ENCODE measurements around the gene MYL3. TPM values are rescaled to one million over a fixed set of nuclear protein-coding genes. Genes with fewer than 3 reads are reported as not detected.

MYL3 gene
- polyA plus RNA-seq, 1 of the 3 experiments (the other 2 are of a cell fraction): not detected

DNA sequence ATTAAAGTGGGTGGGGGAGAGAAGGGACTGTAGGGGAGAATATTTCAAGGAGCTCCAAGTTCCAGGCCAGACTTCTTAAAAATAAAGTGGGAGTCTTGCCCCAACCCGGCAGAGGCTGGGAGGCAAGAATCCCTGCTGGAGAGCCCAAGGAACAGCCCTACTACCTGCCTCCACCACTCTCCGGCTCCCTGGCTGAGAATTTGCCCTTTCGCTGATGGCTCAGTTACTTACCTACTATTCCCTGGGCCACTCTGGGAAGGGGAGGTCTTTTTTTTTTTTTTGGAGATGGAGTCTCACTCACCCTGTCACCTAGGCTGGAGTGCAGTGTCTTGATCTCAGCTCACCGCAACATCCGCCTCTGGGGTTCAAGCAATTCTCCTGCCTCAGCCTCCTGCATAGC, 15.5 kb downstream of the MYL3 start:
- no peak overlapping the region for H2AFZ ChIP-seq (ENCODE audit: low read depth)
- no peaks in the 10 kb centered on the region for H3K9me3 ChIP-seq
- no peak overlapping the region for H3K4me2 ChIP-seq
- H3K36me3 ChIP-seq (replicated peaks in 1 of 2; ENCODE audit: control insufficient read depth in 1 of 2, insufficient read depth in 2 of 2, low read length in 1 of 2): no peaks in the 10 kb centered on the region
- no peaks in the 10 kb centered on the region for H3F3A ChIP-seq (replicated peaks; ENCODE audit: insufficient read depth)
- no peaks in the 10 kb centered on the region for H3K27me3 ChIP-seq (ENCODE audit: insufficient read depth)
- no peaks in the 10 kb centered on the region for H3K79me2 ChIP-seq (ENCODE audit: insufficient read depth)
- H3K9me2 ChIP-seq: no peaks in the 10 kb centered on the region
- 95% methylated on average over 5 of the region's 5 CpGs for WGBS (ENCODE audit: low lambda C conversion rate)
- TF ChIP-seq FOXM1 (IDR thresholded peaks at IDR 0.05; ENCODE audit: low read depth): no peak
- TF ChIP-seq JUND (IDR thresholded peaks at IDR 0.05): no peak
- TF ChIP-seq, protein P1, sequence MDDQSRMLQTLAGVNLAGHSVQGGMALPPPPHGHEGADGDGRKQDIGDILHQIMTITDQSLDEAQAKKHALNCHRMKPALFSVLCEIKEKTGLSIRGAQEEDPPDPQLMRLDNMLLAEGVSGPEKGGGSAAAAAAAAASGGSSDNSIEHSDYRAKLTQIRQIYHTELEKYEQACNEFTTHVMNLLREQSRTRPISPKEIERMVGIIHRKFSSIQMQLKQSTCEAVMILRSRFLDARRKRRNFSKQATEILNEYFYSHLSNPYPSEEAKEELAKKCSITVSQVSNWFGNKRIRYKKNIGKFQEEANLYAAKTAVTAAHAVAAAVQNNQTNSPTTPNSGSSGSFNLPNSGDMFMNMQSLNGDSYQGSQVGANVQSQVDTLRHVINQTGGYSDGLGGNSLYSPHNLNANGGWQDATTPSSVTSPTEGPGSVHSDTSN (IDR thresholded peaks at IDR 0.05): no peak
- no peak for TF ChIP-seq RCOR1 (IDR thresholded peaks at IDR 0.05; ENCODE audit: low read length)
- TF ChIP-seq RAD21 (IDR thresholded peaks at IDR 0.05; ENCODE audit: low read length): no peak
- no peak for TF ChIP-seq EZH2phosphoT487 (IDR thresholded peaks at IDR 0.05; ENCODE audit: borderline replicate concordance, low read depth)
- no peak for TF ChIP-seq TAF1 (IDR thresholded peaks at IDR 0.05; ENCODE audit: borderline replicate concordance, low read depth, low read length)
- TF ChIP-seq, protein P2, sequence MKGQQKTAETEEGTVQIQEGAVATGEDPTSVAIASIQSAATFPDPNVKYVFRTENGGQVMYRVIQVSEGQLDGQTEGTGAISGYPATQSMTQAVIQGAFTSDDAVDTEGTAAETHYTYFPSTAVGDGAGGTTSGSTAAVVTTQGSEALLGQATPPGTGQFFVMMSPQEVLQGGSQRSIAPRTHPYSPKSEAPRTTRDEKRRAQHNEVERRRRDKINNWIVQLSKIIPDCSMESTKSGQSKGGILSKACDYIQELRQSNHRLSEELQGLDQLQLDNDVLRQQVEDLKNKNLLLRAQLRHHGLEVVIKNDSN (IDR thresholded peaks at IDR 0.05; ENCODE audit: borderline replicate concordance, low read depth): no peak
- TF ChIP-seq SMC3 (IDR thresholded peaks at IDR 0.05; ENCODE audit: low read depth, low read length): no peak
- no peak for TF ChIP-seq YY1 (IDR thresholded peaks at IDR 0.05; ENCODE audit: low read depth)
- no peak for TF ChIP-seq MEF2A (IDR thresholded peaks at IDR 0.05; ENCODE audit: borderline replicate concordance, low read depth)
- TF ChIP-seq SIN3A (IDR thresholded peaks at IDR 0.05; ENCODE audit: borderline replicate concordance, low read depth, low read length): no peak
- TF ChIP-seq ELF1 (IDR thresholded peaks at IDR 0.05): no peak
- TF ChIP-seq FOXJ3 (CRISPR knock-in tag; IDR thresholded peaks at IDR 0.05): no peak
- TF ChIP-seq RFX5 (IDR thresholded peaks at IDR 0.05; ENCODE audit: low read length): no peak
- TF ChIP-seq TCF12 (IDR thresholded peaks at IDR 0.05): no peak
- TF ChIP-seq CHD2 (IDR thresholded peaks at IDR 0.05; ENCODE audit: low read length, partially characterized antibody): no peak
- TF ChIP-seq MXI1 (IDR thresholded peaks at IDR 0.05; ENCODE audit: low read depth, low read length): no peak
- no peak for TF ChIP-seq GATA2 (CRISPR knock-in tag; IDR thresholded peaks at IDR 0.05)
- CTCF ChIA-PET: interaction anchor here (0.9 to 8.4 kb wide), 10 partner anchors 16 to 359 kb away, joined by 3 to 72 read pairs (median 23); partner anchors contain the start of genes MYL3 and PTH1R
- peaks cover 0 to 27% of the 10 kb centered on the region in 2 experiments; a peak in 2 of 4 replicates for H3K4me1 ChIP-seq (ENCODE audit: control insufficient read depth in 1 of 2, insufficient read depth in 2 of 2, low read depth in 1 of 2, low read length in 1 of 2)
- no peak overlapping the region for H3K4me3 ChIP-seq (ENCODE audit: low read depth in 2 of 2, low read length in 1 of 2)
- DNase-seq: no peak
- H4K20me1 ChIP-seq (ENCODE audit: insufficient read depth): no peaks in the 10 kb centered on the region
- no peak overlapping the region for H3K27ac ChIP-seq (ENCODE audit: low read depth in 2 of 2, low read length in 1 of 2)
- H3K9ac ChIP-seq: no peak overlapping the region
- POLR2A ChIA-PET: interaction anchor here (0.6 kb wide), 1 partner anchor 536 kb away, joined by 3 read pairs; no protein-coding TSS in a partner anchor

All from SK-N-SH (cell line).